Natural killer cell (primary cell): ENCODE measurements around the gene GRAPL. TPM values are rescaled to one million over a fixed set of nuclear protein-coding genes. Genes with fewer than 3 reads are reported as not detected.
A peak's percentile ranks its signal among the peaks of the same experiment; 100 is the strongest.
"Not testable (repeated sequence)": the region's sequence is repeated elsewhere in the genome, so short reads cannot be mapped to it uniquely, and the experiment has no call there.

Source experiments
- ATAC-seq, 3 donors: fragments of 150-1000 bp in 2 of 3; fragments of 200-7000 bp in 1 of 3; cut with Tn5 transposase; 1 replicate in 1 of 3; 2 replicates in 2 of 3; pipeline ENCODE4 v1.10.0; 2021; ENCODE audit warnings: mild to moderate bottlenecking in 2 of 3, moderate library complexity in 2 of 3
- DNase-seq, 2 donors: peaks; one replicate each; pipeline versions ENCODE4 v3.0.0 to v3.0.0-alpha.2; 2013 to 2021; ENCODE audit warnings: mixed read lengths in 1 of 2
- H3K27ac ChIP-seq: one replicate; pipeline ENCODE4 v1.5.1; 2013; ENCODE audit warnings: mild to moderate bottlenecking, low read length
- H3K27me3 ChIP-seq: one replicate; pipeline ENCODE4 v1.6.1; 2013; ENCODE audit warnings: low read length; ENCODE audit not compliant: control insufficient read depth, insufficient read depth
- H3K36me3 ChIP-seq: one replicate; pipeline ENCODE4 v1.6.1; 2013; ENCODE audit warnings: low read length; ENCODE audit not compliant: control insufficient read depth, insufficient read depth
- H3K4me1 ChIP-seq: one replicate; pipeline ENCODE4 v1.6.1; 2013; ENCODE audit warnings: low read length; ENCODE audit not compliant: control insufficient read depth, insufficient read depth
- H3K4me3 ChIP-seq: one replicate; pipeline ENCODE4 v1.5.1; 2013; ENCODE audit warnings: low read length
- H3K9me3 ChIP-seq: one replicate; pipeline ENCODE4 v1.6.1; 2013; ENCODE audit warnings: low read length; ENCODE audit not compliant: control insufficient read depth, insufficient read depth
- H3K27ac Mint-ChIP-seq, 2 donors: one replicate each; pipeline ENCODE4 v1.8.0; 2022; ENCODE audit warnings: mild to moderate bottlenecking in 2 of 2, mixed read lengths in 2 of 2, moderate library complexity in 1 of 2
- H3K27me3 Mint-ChIP-seq, 2 donors: one replicate each; pipeline ENCODE4 v1.8.0; 2022; ENCODE audit warnings: low read depth in 2 of 2, mixed read lengths in 2 of 2
- H3K36me3 Mint-ChIP-seq: one replicate; pipeline ENCODE4 v1.8.0; 2022; ENCODE audit warnings: mixed read lengths
- H3K4me1 Mint-ChIP-seq, 2 donors: one replicate each; pipeline ENCODE4 v1.8.0; 2022; ENCODE audit warnings: mixed read lengths in 2 of 2
- H3K4me3 Mint-ChIP-seq: one replicate; pipeline ENCODE4 v1.8.0; 2022; ENCODE audit warnings: mild to moderate bottlenecking, moderate library complexity, mixed read lengths
- H3K9me3 Mint-ChIP-seq, 2 donors: one replicate each; pipeline ENCODE4 v1.8.0; 2022; ENCODE audit warnings: mixed read lengths in 2 of 2
- WGBS: methylation state at CpG from one replicate; pipeline ENCODE4 v1.1.7; 2013; ENCODE audit warnings: missing lambda C conversion rate; ENCODE audit not compliant: insufficient coverage; 5-methylcytosine and 5-hydroxymethylcytosine counted together
- intact Hi-C: fragments of 100-400 bp; cut with micrococcal nuclease; formaldehyde crosslinking; loops from one replicate; pipeline ENCODE4 v1.14.2; 2022
- total RNA-seq, 4 donors: library from RNA; stranded (reverse); fragments of 120-200 nt in 1 of 4; gene quantifications; one replicate each; pipeline versions ENCODE4 v1.2.3 to v1.2.4, GENCODE V29; 2013 to 2022

The GRAPL gene
- total RNA-seq, 3 donors from 2014 or later (not counting 1 experiment from before 2014, with no cell fraction given) = 2.4 to 6.5 (median 4.3) TPM

GRCh38 chr17:19158938-19159337 lies 31.5 kb downstream of the GRAPL start:
- H3K4me1 Mint-ChIP-seq, H3K27me3 Mint-ChIP-seq, DNase-seq, H3K27me3 ChIP-seq, H3K9me3 ChIP-seq, H3K4me3 Mint-ChIP-seq, H3K9me3 Mint-ChIP-seq, H3K27ac Mint-ChIP-seq, H3K4me1 ChIP-seq, intact Hi-C loops, H3K4me3 ChIP-seq, H3K27ac ChIP-seq, H3K36me3 Mint-ChIP-seq, H3K36me3 ChIP-seq, ATAC-seq: not testable (repeated sequence)
- no CpG with 5 or more reads among the region's 2 CpGs for WGBS

DNA sequence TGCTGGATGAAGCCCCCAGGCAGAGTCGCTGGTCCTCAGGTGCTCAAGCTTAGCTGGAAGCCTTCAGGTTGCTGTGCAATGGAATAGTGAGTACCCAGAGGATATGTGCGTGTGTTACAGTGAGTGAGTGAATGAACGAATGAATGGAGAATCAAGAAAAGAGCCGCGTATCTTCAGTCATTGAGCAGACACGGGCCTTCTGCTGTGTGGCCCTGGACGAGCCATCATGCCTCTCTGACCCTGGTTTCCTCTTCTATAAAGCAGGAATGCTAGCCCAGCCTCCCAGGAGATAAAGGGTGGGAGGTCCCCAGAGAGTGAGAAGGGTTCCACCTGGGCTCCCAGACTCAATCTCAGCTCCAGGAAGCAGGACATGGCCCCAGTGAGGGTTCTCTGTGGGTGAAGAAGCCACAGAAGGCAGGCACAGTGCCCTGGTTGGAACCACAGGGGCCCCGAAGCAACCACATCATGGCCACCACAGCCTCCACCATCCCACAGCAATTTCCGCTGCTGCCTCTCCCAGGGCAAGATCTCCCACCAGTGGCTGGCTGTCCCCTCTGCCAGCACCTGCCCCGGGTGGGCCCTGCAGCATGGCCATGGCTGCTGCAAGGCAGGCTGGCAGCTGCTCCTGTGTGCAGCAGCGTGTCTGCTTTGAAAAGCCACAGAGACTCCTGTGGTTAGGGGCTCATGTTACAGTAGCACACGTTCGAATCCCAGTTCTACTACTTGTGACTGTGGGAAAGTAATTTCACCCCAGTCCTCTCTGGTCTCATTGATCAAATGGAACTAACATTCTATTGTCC lies 34.1 kb downstream of the GRAPL start:
- H3K4me1 ChIP-seq, H3K9me3 ChIP-seq, intact Hi-C loops, H3K36me3 Mint-ChIP-seq, H3K9me3 Mint-ChIP-seq, H3K36me3 ChIP-seq, H3K27me3 ChIP-seq, H3K27ac ChIP-seq, H3K4me3 Mint-ChIP-seq, H3K27me3 Mint-ChIP-seq, H3K4me1 Mint-ChIP-seq, DNase-seq, H3K27ac Mint-ChIP-seq, H3K4me3 ChIP-seq: not testable (repeated sequence)
- ATAC-seq = peak; percentile 30 to 67 (median 50)
- WGBS = no CpG with 5 or more reads among the region's 13 CpGs

DNA sequence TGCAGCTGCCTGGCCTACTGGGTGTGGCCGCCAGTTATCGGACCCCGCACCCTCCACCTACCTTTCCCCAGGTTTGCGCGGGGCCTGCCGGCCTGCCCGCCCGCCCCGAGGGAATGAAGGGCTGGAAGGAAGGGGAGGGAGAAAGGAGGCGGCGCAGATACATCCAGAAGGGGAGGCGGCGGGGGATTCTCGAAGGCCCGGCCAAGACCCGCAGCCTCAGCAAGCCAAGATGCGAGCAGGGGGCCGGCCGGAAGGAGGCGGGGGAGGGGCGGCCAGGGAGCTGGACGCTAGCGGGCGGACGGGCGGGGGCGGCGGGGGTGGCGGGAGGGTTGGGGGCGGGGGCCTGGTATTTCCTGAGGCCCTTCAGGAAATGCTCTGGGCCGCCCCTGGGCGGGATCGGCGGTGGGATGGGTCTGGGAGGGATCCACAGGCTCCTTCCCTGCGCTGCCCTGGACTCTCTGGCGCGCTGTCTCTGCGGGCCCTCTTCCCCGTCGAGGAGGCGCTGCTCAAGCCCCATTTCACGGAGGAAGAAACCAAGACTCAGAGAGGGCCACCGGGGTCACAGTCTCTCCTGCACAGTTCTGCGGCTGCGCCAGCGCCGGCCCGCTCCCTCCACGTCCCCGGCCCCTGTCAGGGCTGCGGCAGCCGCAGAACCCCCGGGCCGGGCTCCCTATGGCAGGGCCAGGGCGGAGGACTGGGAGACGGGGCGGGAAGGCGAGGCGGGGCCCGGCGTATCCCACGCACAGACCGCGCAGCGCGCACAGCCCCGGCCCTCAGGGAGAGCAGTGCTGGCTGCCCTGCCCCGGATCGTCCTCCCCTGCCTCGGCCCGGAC lies 35.2 kb downstream of the GRAPL start:
- not testable (repeated sequence) for H3K9me3 Mint-ChIP-seq

GRCh38 chr17:19174422-19174821 lies 47.0 kb downstream of the GRAPL start:
- H3K27me3 ChIP-seq, H3K9me3 ChIP-seq, H3K4me1 ChIP-seq, H3K27ac Mint-ChIP-seq, H3K4me1 Mint-ChIP-seq, ATAC-seq, intact Hi-C loops, H3K36me3 ChIP-seq, H3K27me3 Mint-ChIP-seq, H3K4me3 ChIP-seq, DNase-seq, H3K27ac ChIP-seq, H3K9me3 Mint-ChIP-seq, H3K36me3 Mint-ChIP-seq, H3K4me3 Mint-ChIP-seq: not testable (repeated sequence)
- WGBS = no CpG with 5 or more reads among the region's 3 CpGs

More for the DNA sequence above, 35.2 kb downstream of the GRAPL start:
- H3K27me3 Mint-ChIP-seq, H3K4me3 ChIP-seq, H3K36me3 ChIP-seq, H3K4me1 ChIP-seq, H3K27me3 ChIP-seq, H3K36me3 Mint-ChIP-seq, intact Hi-C loops, H3K27ac ChIP-seq, H3K4me3 Mint-ChIP-seq, H3K27ac Mint-ChIP-seq, H3K9me3 ChIP-seq, H3K4me1 Mint-ChIP-seq, DNase-seq: not testable (repeated sequence)
- WGBS = no CpG with 5 or more reads among the region's 71 CpGs
- peak; percentile 32 to 64 (median 60) for ATAC-seq

GRCh38 chr17:19175410-19175809 lies 48.0 kb downstream of the GRAPL start:
- H3K4me1 Mint-ChIP-seq, H3K27ac ChIP-seq, DNase-seq, H3K36me3 ChIP-seq, H3K9me3 Mint-ChIP-seq, H3K9me3 ChIP-seq, H3K27me3 ChIP-seq, H3K4me3 Mint-ChIP-seq, H3K4me3 ChIP-seq, intact Hi-C loops, H3K4me1 ChIP-seq, H3K27me3 Mint-ChIP-seq, H3K27ac Mint-ChIP-seq, H3K36me3 Mint-ChIP-seq: not testable (repeated sequence)
- WGBS = no CpG with 5 or more reads among the region's 20 CpGs
- peak; percentile 94 to 100 (median 100) for ATAC-seq

GRCh38 chr17:19181040-19181875 lies 53.9 kb downstream of the GRAPL start:
- H3K27ac Mint-ChIP-seq, H3K9me3 ChIP-seq, H3K27me3 Mint-ChIP-seq, H3K36me3 Mint-ChIP-seq, H3K4me3 ChIP-seq, H3K9me3 Mint-ChIP-seq, H3K27ac ChIP-seq, intact Hi-C loops, H3K4me3 Mint-ChIP-seq, H3K36me3 ChIP-seq, H3K4me1 ChIP-seq, DNase-seq, H3K27me3 ChIP-seq, H3K4me1 Mint-ChIP-seq: not testable (repeated sequence)
- WGBS = no CpG with 5 or more reads among the region's 33 CpGs
- peak; percentile 98 to 100 (median 100) for ATAC-seq

DNA sequence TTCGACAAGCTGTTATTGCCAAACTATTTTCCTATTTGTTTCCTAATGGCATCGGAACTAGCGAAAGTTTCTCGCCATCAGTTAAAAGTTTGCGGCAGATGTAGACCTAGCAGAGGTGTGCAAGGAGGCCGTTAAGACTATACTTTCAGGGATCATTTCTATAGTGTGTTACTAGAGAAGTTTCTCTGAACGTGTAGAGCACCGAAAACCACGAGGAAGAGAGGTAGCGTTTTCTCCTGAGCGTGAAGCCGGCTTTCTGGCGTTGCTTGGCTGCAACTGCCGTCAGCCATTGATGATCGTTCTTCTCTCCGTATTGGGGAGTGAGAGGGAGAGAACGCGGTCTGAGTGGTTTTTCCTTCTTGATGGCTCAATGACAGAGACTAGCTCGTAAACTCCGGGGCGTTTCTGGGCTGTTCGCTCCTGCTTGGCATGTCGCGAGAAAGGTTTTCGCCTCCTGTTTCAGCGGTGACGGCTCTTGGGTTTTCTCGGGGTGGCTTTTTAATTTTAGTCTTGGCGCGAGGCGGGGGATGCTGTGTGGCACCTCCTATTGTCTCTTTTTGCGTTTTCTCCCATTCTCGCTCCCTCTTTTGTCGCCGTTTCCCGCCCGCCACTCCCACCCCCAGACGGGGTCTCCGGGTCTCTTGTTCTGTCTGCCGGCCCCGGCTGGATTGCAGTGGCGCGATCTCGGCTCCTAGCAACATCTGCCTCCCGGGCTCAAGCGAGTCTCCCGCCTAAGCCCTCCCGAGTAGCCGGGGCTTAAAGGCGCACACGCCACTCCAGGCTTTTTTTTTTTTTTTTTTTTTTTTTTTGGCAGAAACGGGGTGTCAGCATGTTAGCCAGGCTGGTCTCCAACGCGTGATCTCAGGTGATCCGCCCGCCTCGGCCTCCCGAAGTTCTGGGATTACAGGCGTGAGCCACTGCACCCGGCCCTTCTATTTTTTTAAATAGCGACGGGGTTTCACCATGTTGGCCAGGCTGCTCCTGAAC lies 60.8 kb downstream of the GRAPL start:
- intact Hi-C loops, H3K27me3 ChIP-seq, H3K27ac Mint-ChIP-seq, H3K4me1 Mint-ChIP-seq, H3K4me3 ChIP-seq, H3K4me3 Mint-ChIP-seq, H3K4me1 ChIP-seq, H3K36me3 ChIP-seq, H3K9me3 ChIP-seq, H3K36me3 Mint-ChIP-seq, H3K27me3 Mint-ChIP-seq, H3K27ac ChIP-seq, H3K9me3 Mint-ChIP-seq: not testable (repeated sequence)
- DNase-seq = peak in 1 of 2 donors; percentile 84
- peak; percentile 44 to 58 (median 54) for ATAC-seq
- WGBS = 0% methylated on average over 5 of the region's 62 CpGs
